Vagina (tissue), 2 donors: ENCODE results near the gene KRT9.

Experiments used
- POLR2AphosphoS5 ChIP-seq, 2 donors: sonication (generic); formaldehyde crosslinking; IDR thresholded peaks; one replicate each; pipeline ENCODE4 v1.9.0; 2017; ENCODE audit warnings: antibody characterized with exemption in 2 of 2, mild to moderate bottlenecking in 2 of 2, low read depth in 1 of 2; ENCODE audit not compliant: insufficient read depth in 1 of 2
- TF ChIP-seq, protein P1 (sequence below), 3 experiments: fragments of 450-650 bp in 2 of 3; fragments of 200-600 bp in 1 of 3; sonication (generic) in 1 of 3; IDR thresholded peaks; one replicate each; pipeline ENCODE4 v1.5.1; 2017 to 2019; ENCODE audit warnings: antibody characterized with exemption in 3 of 3, mild to moderate bottlenecking in 2 of 3, moderate library complexity in 2 of 3

GRCh38 chr17:41559548-41559947 lies 12.3 kb downstream of the KRT9 start:
- TF ChIP-seq, protein P1, sequence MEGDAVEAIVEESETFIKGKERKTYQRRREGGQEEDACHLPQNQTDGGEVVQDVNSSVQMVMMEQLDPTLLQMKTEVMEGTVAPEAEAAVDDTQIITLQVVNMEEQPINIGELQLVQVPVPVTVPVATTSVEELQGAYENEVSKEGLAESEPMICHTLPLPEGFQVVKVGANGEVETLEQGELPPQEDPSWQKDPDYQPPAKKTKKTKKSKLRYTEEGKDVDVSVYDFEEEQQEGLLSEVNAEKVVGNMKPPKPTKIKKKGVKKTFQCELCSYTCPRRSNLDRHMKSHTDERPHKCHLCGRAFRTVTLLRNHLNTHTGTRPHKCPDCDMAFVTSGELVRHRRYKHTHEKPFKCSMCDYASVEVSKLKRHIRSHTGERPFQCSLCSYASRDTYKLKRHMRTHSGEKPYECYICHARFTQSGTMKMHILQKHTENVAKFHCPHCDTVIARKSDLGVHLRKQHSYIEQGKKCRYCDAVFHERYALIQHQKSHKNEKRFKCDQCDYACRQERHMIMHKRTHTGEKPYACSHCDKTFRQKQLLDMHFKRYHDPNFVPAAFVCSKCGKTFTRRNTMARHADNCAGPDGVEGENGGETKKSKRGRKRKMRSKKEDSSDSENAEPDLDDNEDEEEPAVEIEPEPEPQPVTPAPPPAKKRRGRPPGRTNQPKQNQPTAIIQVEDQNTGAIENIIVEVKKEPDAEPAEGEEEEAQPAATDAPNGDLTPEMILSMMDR (IDR thresholded peaks at IDR 0.05) = no peak
- no peak for TF ChIP-seq POLR2AphosphoS5 (IDR thresholded peaks at IDR 0.05; ENCODE audit: insufficient read depth in 1 of 2, low read depth in 1 of 2)
